DMS79 (cell line): ENCODE measurements around the gene REC8.

Experiments
- DNase-seq: peaks from one replicate; lab custom pipeline; 2025; lab: John Stamatoyannopoulos, UW

The REC8 gene

DNA sequence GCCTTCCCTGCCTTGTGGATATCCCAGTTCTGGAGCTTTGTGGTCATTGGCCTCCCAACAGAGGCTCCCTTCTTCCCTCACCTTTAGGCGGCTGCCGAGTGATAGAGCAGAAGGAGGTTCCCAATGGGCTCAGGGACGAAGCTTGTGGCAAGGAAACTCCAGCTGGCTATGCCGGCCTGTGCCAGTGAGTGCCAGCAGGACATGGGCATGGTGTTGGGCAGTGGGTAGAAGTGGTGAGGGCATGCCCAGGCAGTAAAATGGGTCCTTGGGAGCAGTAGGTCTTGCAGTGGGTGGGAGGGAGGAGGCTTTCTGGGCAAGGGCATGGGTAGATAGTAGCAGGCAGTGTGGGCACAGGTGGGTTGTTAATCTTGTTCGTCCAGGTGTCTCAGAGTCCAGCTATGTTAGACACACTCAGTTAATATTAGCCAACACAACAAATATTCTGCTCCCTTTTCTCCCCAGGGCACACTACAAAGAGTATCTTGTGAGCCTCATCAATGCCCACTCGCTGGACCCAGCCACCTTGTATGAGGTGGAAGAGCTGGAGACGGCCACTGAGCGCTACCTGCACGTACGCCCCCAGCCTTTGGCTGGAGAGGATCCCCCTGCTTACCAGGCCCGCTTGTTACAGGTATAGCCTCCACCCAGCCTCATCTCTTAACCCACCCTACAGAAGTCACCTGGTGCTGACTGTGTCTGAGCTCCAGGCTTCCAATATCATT lies 11.9 kb upstream of the REC8 start:
- DNase-seq, result no peak

GRCh38 chr14:24160499-24160849 lies 11.4 kb upstream of the REC8 start:
- DNase-seq, result no peak

DNA sequence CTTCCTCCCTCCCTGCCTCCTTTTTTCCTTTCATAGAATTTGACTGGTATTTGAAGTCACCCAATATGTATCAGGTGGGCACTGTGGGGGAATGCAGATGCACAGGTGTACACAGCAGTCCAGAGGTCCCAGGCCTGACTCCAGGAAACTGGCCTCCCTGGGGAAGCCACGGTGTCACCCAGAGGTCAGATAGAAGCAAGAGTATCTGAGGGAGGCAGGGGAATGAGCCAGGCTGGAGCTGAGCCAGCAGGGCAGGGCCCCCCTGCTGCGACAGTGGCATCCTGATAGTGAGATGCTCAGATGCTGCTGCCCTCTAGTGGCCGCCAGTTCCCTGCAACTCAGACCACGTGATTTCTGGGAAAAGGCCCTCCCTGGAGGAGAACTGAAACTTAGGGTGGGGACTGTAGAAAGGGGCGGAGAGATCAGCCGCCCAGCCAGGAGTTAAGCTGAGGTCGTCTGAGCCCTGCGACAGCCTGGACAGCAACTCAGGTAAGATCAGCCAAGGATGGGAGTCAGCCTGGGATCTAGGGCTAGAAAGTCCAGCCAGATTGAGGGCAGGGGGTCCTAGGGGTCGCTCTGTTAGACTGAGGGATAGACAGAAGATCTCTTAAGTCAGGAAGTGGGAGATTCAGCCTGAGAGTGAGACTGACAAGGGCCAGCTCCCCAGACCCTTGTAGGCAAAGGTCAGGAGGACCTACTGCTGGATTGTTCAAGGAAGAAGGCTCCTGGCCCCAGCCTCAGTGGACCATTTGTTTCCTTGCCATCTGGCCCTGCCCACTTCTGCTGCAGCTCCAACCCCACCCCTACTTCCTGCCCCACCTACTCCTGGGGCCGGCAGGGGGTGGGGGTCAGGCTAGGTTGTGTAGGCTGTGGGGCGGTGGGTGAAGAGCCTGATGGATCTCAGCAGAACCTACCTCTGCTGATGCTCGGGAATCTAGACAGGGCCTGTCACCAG lies 10.8 kb upstream of the REC8 start, which contains the start of gene IRF9:
Gene IRF9, plus strand, starts transcription at position 416 of the 955 bp plus-strand sequence. CDS start 880 bp downstream, outside the sequence.
- peak; percentile 93 for DNase-seq

GRCh38 chr14:24162093-24162492 lies 9.8 kb upstream of the REC8 start:
- no peak for DNase-seq

GRCh38 chr14:24164518-24164991 lies 7.3 kb upstream of the REC8 start:
- no peak for DNase-seq

GRCh38 chr14:24165785-24166184 lies 6.1 kb upstream of the REC8 start:
- no peak for DNase-seq

DNA sequence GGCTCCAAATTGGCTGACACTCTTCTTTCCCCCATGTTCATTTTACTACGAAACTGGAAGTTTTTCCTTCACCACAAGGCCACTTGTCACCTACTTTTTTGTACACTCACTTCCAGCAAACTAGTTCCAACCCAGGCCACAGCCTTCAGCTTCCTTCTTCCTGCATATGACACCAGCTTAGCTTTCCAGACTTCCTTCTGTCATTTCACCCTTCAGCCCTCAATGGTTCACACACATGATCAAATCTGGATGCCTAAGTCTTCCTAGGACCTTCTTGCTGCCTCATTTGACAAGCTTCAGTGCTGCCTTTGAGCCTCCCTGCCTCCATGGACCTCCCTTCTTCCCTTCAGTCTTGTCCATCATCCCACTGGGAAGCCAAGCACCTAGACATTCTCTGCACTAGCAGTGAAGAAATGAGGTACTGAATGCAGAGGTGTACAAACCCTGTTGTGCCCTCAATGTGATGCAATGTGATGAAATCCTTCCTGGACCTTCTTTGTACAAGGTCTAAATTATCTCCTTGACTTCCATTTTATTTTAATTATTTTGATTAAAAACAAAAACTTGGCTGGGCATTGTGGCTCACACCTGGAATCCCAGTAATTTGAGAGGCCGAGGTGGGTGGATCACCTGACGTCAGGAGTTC lies 4.3 kb upstream of the REC8 start:
- DNase-seq, result no peak

- no peak for DNase-seq
Observed at GRCh38 chr14:24172261-24172860, 481 bp downstream of the REC8 start.

GRCh38 chr14:24172871-24173281 lies 996 bp downstream of the REC8 start:
- DNase-seq, result no peak

DNA sequence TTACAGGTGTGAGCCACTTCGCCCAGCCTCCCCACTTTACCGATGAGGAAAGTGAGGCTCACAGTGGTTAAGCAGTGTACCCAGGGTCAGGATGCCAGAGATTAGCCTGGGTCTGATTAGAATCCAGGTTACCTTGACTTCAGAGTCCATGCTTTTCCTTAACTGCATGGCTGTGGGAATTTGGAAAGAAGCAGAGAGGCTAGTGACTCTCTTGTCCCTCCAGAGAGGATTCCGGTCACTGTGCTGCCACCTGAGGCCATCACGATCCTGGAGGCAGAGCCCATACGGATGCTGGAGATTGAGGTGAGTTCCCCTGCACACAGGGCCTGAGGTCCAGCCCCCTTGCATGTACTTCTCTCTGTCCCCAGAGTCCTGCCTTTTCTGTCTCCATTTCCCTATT lies 4.7 kb downstream of the REC8 start:
- DNase-seq, result no peak

DNA sequence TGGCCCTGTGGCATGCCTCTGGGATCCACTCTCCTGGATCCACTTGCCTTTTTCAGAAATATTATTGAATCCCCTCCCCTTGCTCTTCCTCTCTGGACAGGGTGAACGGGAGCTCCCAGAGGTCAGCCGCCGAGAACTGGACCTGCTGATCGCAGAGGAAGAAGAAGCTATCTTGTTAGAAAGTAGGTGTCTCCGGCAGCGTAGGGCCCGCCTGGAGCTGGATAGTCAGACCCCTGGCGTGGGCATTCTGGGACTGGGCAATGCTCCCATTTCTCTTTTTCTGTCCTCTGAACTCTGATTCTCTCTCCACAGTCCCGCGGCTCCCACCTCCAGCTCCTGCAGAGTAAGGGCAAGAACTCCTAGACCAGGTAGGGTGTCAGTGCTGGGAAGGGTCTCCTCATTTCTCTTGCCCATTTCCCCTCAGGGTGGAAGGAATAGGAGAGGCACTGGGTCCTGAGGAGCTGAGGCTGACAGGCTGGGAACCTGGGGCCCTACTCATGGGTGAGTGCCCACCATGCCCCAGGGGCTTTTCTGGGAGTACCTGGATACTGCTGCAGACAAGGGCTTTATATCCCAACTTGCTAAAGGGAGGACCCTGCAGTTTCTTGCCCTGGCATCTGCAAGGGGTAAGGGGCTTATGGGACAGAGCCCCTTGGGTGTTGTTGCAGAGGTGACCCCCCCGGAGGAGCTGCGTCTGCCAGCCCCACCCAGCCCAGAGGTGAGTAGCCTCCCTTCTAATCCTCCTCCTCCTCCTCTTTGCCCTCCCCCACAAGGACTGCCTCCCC lies 5.4 kb downstream of the REC8 start:
- no peak for DNase-seq

- DNase-seq, result no peak
Observed at GRCh38 chr14:24177891-24178290, 6.0 kb downstream of the REC8 start.

DNA sequence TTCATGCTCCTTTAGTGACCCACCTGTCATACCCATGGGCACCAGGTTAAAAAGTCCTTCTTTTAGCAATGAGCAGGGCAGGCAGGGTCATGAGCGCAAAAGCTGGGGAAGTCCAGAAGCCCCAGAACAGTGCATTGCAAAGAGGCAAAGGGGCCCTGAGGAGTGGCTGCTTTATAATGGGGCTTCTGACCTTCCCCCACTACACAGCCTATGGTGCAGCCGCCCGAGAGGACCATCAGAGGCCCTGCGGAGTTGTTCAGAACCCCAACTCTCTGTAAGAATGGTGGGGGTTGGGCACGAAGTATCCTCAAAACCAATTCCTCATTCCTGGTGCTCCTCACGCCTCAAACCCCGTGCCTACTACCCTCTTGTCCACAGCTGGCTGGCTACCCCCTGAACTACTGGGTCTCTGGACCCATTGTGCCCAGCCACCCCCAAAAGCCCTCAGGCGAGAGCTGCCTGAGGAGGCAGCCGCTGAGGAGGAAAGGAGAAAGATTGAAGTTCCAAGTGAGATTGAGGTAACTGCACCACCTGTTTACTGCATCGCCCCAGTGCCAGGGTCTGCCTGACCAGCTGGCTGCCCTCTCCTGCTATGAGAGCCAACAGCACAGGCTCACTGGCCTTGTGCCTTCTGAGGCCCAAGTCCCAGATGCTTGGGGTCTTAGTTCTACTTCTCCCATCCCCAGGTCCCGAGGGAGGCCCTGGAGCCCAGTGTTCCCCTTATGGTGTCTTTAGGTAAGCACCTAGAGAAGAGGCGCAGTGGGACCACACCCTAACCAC lies 6.7 kb downstream of the REC8 start:
- DNase-seq, result no peak

- no peak for DNase-seq
Observed at GRCh38 chr14:24179294-24179960, 7.5 kb downstream of the REC8 start.

DNA sequence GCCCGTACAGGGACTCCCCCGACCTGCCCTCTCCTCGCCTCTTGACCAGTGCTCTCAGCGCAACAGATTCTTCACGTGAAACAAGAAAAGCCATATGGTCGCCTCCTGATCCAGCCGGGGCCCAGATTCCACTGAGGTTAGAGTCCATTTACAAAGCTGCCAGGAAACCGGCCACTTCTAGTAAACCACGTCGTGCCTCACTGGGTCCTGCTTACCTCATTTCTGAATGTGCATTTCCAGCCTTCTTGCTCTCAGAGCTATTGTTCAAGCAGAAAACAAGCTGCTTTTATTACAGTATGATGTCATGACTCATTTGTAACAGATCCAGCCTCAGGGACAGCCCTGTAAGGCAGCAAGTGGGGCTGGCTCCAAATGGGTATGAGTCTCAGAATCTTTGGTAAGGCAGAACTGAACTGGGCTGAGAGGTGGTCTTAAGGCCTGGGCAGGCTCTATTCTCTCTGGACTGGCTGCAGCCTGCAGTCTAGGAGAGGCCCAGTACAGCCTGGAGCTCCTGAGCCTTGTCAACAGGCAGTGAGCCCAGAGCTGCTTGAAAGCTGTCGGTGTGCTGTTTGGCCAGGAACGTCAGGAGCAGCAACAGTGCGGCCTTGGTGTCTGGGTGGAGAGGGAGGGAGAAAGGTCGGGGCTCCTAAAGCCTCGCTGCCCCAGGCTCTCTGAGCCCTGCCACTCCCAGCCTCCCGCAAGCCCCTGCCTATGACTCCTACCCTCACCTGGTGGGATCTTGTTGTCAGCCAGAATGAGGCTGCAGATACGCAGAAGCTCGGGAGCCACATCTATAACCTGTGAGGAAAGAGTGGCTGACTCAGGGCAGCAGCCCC lies 8.3 kb downstream of the REC8 start:
- peak; percentile 55 for DNase-seq

- no peak for DNase-seq
Observed at GRCh38 chr14:24181371-24182077, 9.6 kb downstream of the REC8 start.

DNA sequence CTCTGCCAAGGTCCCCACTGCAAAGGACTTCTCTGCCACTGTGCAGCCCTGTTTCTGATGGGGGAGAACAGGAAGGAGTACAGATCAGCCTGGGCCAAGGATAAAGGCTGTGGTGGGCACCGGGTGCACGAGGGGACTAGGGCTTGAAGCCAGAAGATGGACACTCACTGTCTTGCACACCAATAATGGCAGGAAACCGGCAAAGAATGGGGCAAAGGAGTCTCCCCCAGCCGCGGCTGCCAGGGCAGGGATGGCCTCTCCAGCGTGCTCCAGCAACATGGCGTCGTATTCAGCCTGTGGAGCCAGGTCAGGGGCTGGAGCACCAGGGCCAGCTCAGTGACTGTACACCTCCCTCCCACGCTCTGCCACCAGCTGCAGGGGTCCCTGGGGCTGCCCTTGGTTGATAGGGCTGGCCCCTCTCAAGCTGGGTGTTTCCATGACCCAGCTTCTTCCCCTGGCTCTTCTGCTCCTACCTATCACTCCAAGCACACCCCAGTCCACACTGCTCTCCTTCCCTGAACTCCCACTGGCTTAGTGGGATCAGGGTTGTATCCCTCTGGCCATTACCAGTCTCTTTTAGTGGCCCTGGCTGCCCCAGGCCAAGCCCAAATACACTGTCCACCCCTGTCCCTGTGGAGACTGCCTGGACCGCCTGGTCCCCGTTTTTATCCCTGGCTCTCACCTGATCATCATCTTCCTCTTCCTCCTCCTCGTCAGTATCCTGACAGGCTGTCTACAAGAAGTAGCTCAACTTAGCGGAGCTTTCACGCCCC lies 10.4 kb downstream of the REC8 start:
- DNase-seq, result no peak
